NT2/D1 (cell line): ENCODE results near the gene U2AF1L4.
"Not testable (repeated sequence)": the region's sequence is repeated elsewhere in the genome, so short reads cannot be mapped to it uniquely, and the experiment has no call there.

Experiments
- DNase-seq: peaks from one replicate; pipeline ENCODE4 v3.0.0-alpha.2; 2011; ENCODE audit warnings: low read depth, low spot score
- H3K27me3 ChIP-seq: 2 replicates; pipeline ENCODE4 v1.6.0; 2011; ENCODE audit warnings: mild to moderate bottlenecking; ENCODE audit not compliant: insufficient read length, insufficient read depth
- H3K36me3 ChIP-seq: 2 replicates; pipeline ENCODE4 v1.6.1; 2011; ENCODE audit warnings: mild to moderate bottlenecking, low read length, mixed read lengths; ENCODE audit not compliant: insufficient read depth, insufficient read length
- H3K4me1 ChIP-seq: 2 replicates; pipeline ENCODE4 v1.5.1; 2011; ENCODE audit not compliant: insufficient read depth, insufficient read length
- H3K4me3 ChIP-seq: 2 replicates; pipeline ENCODE4 v1.5.1; 2011; ENCODE audit warnings: low read depth; ENCODE audit not compliant: insufficient read length
- H3K9ac ChIP-seq: 2 replicates; pipeline ENCODE4 v1.6.0; 2011; ENCODE audit warnings: low read depth; ENCODE audit not compliant: insufficient read length
- H3K9me3 ChIP-seq: 2 replicates; pipeline ENCODE4 v1.5.1; 2011; ENCODE audit warnings: mild to moderate bottlenecking, low read length; ENCODE audit not compliant: insufficient read depth
- SUZ12 ChIP-seq: IDR thresholded peaks from 2 replicates; pipeline ENCODE4 v1.6.1; 2011; ENCODE audit not compliant: insufficient read length, insufficient read depth; ENCODE audit errors: extremely low read depth
- YY1 ChIP-seq: IDR thresholded peaks from 2 replicates; pipeline ENCODE4 v1.6.1; 2011; ENCODE audit not compliant: insufficient read length, insufficient read depth
- ZNF274 ChIP-seq: IDR thresholded peaks from 2 replicates; pipeline ENCODE4 v1.6.1; 2011; ENCODE audit warnings: mild to moderate bottlenecking, low read depth, low read length

U2AF1L4 gene

DNA sequence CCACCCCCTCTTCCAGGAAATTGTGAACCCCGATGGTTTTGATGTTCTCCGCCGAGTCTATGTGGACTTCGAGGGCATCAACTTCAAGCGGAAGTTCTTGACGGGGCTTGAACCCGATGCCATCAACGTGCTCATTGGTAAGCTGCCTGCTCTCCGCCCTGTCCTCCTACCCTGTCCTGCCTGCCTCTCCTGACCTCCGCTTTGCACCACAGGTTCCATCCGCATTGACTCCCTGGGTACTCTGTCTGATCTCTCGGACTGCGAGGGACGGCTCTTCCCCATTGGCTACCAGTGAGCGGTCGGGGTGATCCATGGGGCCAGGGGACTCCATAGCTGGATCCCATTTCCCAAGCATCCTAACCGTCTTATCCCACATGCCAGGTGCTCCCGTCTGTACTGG lies 14.9 kb downstream of the U2AF1L4 start:
- H3K36me3 ChIP-seq = peaks cover 95% of the 10 kb centered on the region
- H3K9ac ChIP-seq = no peak overlapping the region
- peaks cover 2% of the 10 kb centered on the region for H3K4me1 ChIP-seq
- no peak for DNase-seq
- H3K9me3 ChIP-seq = no peaks in the 10 kb centered on the region
- TF ChIP-seq SUZ12 = no peak
- H3K27me3 ChIP-seq = no peaks in the 10 kb centered on the region
- H3K4me3 ChIP-seq = no peak overlapping the region

DNA sequence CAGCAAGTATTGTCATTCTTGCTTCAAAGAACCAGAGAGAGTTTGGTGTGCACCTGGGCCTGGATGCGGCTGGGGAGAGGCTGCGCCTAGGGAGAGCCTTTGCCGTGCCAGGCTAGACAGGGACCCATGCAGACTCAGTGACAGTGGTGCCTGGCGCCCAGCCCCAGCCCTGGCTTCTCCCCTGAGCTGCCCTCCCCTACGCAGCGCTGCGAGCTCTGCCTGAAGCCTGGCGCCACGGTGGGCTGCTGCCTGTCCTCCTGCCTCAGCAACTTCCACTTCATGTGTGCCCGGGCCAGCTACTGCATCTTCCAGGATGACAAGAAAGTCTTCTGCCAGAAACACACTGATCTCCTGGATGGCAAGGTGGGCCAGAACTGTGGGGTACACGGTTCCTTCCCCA lies 15.5 kb downstream of the U2AF1L4 start:
- no peak for TF ChIP-seq YY1
- TF ChIP-seq SUZ12 = no peak
- no peak for TF ChIP-seq ZNF274
- peaks cover 2% of the 10 kb centered on the region for H3K4me1 ChIP-seq
- H3K4me3 ChIP-seq = no peak overlapping the region
- no peak overlapping the region for H3K9ac ChIP-seq
- H3K36me3 ChIP-seq = peaks cover 95% of the 10 kb centered on the region
- H3K9me3 ChIP-seq = no peaks in the 10 kb centered on the region
- H3K27me3 ChIP-seq = no peaks in the 10 kb centered on the region
- DNase-seq = no peak

DNA sequence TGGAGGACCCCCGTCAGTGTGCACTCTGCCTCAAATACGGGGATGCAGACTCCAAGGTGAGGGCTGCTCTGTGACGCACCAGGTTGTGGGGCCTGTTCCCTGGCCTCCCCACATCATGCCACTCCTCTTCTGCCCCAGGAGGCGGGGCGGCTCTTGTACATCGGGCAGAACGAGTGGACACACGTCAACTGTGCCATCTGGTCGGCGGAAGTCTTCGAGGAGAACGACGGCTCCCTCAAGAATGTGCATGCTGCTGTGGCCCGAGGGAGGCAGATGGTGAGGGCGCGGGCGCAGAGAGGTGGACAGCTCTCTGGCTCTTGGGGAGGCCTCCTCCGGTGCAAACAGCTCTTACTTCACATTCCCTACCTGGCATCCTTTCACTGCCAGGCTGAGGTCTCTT lies 16.2 kb downstream of the U2AF1L4 start:
- no peak for DNase-seq
- no peak overlapping the region for H3K4me3 ChIP-seq
- H3K27me3 ChIP-seq = no peaks in the 10 kb centered on the region
- no peaks in the 10 kb centered on the region for H3K9me3 ChIP-seq
- H3K4me1 ChIP-seq = peaks cover 2% of the 10 kb centered on the region
- peaks cover 95% of the 10 kb centered on the region for H3K36me3 ChIP-seq
- TF ChIP-seq YY1 (no peak), SUZ12 (no peak), ZNF274 (no peak)
- no peak overlapping the region for H3K9ac ChIP-seq

GRCh38 chr19:35727956-35728706 lies 17.1 kb downstream of the U2AF1L4 start:
- H3K4me3 ChIP-seq = no peak overlapping the region
- no peak overlapping the region for H3K9ac ChIP-seq
- TF ChIP-seq YY1 (no peak), ZNF274 (no peak)
- peaks cover 96% of the 10 kb centered on the region for H3K36me3 ChIP-seq
- no peaks in the 10 kb centered on the region for H3K27me3 ChIP-seq
- peaks cover 2% of the 10 kb centered on the region for H3K4me1 ChIP-seq
- no peaks in the 10 kb centered on the region for H3K9me3 ChIP-seq
- DNase-seq = no peak

GRCh38 chr19:35727053-35727955 lies 17.9 kb downstream of the U2AF1L4 start:
- Histone ChIP-seq H3K36me3 (peaks cover 97% of the 10 kb centered on the region), H3K9ac (no peak overlapping the region), H3K27me3 (no peaks in the 10 kb centered on the region), H3K9me3 (no peaks in the 10 kb centered on the region), H3K4me1 (peaks cover 2% of the 10 kb centered on the region), H3K4me3 (no peak overlapping the region)
- no peak for TF ChIP-seq ZNF274
- TF ChIP-seq YY1 = no peak
- no peak for TF ChIP-seq SUZ12
- DNase-seq = no peak

- TF ChIP-seq ZNF274 (no peak), SUZ12 (no peak), YY1 (no peak)
- H3K4me3 ChIP-seq = no peak overlapping the region
- DNase-seq = no peak
- H3K9me3 ChIP-seq = no peaks in the 10 kb centered on the region
- no peak overlapping the region for H3K9ac ChIP-seq
- no peaks in the 10 kb centered on the region for H3K27me3 ChIP-seq
- peaks cover 93% of the 10 kb centered on the region for H3K36me3 ChIP-seq
- no peaks in the 10 kb centered on the region for H3K4me1 ChIP-seq
Observed at GRCh38 chr19:35725216-35725861, 19.9 kb downstream of the U2AF1L4 start.

DNA sequence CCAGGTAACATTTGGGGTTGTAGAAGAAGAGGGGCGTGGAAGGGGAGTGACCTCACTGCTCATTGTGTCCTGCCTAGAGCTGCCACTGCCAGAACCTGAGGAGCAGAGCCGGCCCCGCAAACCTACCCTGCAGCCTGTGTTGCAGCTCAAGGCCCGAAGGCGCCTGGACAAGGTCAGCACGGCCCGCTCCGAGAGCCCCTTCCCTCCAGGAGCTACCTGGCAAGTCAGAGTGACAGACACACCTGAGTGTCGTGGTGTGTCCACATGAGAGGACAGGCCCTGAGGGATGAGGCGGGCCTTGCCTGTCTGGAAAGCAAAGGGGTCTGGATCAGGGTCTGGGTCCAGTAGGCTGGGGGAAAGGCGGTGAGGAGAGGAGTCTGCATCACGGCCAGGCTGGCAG lies 20.7 kb downstream of the U2AF1L4 start:
- Histone ChIP-seq H3K4me1 (no peaks in the 10 kb centered on the region), H3K36me3 (peaks cover 92% of the 10 kb centered on the region), H3K4me3 (no peak overlapping the region), H3K9ac (no peak overlapping the region), H3K27me3 (no peaks in the 10 kb centered on the region), H3K9me3 (no peaks in the 10 kb centered on the region)
- DNase-seq = no peak
- TF ChIP-seq ZNF274 (no peak), YY1 (no peak)

DNA sequence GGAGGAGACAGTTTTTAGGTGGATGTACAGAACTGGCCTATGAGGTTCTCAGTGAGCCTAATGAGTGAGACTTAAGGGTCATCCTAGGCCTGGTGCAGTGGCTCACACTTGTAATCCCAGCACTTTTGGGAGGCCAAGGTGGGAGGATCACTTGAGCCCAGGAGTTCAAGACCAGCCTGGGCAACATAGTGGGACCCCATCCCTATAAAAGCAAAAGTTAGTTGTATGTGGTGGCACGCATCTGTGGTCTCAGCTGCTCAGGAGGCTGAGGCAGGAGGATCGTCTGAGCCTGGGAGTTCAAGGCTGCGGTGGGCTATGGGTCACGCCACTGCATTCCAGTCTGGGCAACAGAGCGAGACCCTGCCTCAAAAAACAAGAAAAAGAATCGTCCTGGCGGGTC lies 21.1 kb downstream of the U2AF1L4 start:
- DNase-seq, H3K27me3 ChIP-seq, H3K4me1 ChIP-seq, H3K9me3 ChIP-seq, H3K9ac ChIP-seq, H3K4me3 ChIP-seq: not testable (repeated sequence)
- peaks cover 91% of the 10 kb centered on the region for H3K36me3 ChIP-seq
